GM19328 (cell line): Measurements from ENCODE around the gene ACBD3.

Experiments used
- ATAC-seq: cut with Tn5 transposase; IDR thresholded peaks from one replicate; pipeline ENCODE4 v1.9.1; 2021; ENCODE audit warnings: mild to moderate bottlenecking, moderate library complexity; ENCODE audit not compliant: unreplicated experiment

Gene ACBD3

GRCh38 chr1:226202246-226202645, 15.7 kb upstream of the ACBD3 start:
- no peak for ATAC-seq

DNA sequence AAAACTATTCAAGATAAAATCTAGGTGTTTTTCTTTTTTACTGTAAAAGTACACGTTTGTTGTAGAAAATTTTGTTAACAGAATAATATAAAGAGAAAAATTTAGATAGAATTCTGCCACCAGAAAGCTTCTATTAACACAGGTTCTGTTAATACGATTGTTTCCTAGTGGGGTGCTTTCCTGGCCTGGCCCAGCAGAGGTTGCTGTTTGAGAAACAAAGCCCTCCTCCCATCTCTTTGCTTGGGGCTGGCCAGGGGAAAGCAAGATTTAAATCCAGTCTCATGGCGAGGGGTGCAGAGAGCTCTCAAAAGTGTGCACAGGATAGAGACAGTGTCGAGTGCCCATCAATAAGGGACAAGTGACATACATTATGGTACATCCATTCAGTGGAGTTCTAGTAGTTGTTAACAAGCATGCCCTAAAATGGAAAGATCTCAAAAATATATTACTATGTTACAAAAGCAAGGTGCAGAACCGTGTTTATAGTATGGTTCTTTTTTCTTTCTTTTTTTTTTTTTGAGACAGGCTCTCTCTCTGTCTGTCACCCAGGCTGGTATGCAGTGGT, 14.6 kb upstream of the ACBD3 start:
- no peak for ATAC-seq

DNA sequence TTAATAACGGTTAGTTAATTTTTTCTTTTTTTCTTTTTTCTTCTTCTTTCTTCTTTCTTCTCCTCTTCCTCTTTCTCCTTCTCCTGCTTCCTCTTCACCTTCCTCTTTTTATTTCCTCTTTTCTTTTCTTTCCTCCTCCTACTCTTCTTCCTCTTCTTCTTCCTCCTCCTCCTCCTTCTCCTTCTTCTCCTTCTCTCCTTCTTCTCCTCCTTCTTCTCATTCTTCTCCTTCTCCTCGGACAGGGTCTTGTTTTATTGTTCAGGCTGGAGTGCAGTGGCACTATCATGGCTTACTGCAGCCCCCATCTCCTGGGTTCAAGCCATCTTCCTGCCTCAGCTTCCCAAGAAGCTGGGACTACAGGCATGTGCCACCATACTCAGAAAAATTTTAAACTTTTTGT, 13.4 kb upstream of the ACBD3 start:
- ATAC-seq = no peak

DNA sequence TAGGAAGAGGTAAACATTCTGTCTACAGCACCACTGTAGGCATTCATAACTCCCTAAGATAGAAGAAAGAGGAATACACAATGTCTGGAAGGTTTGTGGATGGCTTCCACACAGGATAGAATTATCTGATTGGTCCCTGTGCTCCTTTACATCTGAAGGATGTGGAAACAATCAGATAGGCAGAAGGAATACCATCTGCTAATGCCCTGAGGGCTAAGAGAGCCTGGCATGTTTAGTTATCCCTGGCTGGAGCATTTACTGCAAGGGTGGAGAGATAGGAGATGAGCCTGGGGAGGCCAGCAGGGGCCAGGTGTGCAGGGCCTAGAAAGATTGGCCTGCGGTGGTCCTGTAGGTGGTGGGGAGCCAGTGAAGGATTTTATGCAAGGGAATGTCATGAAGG, 8.6 kb upstream of the ACBD3 start:
- no peak for ATAC-seq

DNA sequence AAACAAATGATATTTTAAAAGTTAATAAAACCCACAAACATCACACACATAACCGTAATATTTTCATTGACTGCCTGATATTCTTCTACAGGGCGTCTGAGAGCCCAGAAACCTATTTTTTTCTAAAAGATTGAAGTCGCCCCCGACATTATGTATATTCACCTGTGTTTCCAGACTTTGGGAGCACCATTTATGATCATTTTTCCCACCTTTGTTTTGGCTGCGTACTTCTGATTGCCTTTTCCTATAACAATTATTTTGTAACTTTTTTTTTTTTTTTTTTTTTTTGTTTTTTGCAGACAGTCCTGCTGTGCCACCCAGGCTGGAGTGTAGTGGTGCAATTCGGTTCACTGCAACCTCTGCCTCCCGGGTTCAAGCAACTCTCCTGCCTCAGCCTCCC, 839 bp upstream of the ACBD3 start:
- no peak for ATAC-seq

DNA sequence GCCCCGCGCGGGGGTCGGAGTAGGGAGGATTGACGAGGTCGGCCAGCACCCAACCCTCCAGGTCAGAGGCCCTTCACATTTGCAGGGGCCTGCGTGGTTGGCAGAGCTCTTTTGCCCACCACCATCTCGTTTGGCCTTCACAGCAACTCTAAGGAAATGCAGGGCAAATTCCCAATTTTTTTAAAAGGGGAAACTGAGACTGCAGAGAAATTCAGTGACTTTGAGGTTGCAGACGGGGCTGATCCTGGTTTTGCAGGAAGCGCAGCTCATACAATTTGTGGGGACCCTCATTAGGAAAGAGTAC, 430 bp upstream of the ACBD3 start:
- no peak for ATAC-seq

DNA sequence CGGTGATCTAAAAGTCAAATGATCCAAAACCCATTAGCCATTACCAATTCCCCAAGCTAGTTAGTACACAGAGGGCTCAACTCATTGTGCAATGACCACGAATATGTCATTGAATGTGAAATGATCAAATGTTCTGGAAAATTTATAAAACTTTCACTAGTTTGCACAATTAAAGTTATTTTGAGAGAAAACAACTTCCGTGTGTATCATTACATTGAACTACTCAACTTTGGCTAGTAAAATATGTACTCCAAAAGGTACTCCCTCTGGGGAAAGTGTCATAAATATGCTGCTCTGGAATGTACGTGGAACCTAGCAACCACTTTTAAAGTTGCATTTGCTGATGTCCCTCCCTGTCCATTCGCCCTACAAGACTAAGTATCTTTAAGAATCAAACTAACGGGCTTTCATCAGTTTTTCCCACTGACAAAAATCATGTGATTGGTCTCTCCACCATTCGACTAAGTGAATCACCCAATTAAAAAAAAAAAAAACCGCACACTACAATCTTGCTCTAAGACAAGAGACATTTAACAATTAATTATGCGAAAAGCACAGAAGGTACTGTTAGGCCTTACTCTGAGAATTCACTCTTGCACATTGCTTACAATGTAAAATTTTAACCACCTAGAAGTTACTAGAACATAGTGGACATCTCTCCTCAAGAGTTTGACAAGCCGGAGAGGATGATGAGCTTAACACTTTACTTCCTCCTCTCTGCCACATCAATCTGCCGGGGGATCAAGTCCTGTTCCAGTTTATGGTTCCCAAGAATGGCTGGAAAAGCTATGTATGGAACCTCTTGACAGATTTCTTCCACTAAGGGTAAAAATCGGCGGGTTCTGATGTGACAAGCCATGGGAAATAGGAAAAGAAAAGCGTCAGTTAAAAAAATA, 1.2 kb downstream of the ACBD3 start:
- ATAC-seq = no peak

- no peak for ATAC-seq
These were observed 4.4 kb downstream of the ACBD3 start for GRCh38 chr1:226181996-226182714.

DNA sequence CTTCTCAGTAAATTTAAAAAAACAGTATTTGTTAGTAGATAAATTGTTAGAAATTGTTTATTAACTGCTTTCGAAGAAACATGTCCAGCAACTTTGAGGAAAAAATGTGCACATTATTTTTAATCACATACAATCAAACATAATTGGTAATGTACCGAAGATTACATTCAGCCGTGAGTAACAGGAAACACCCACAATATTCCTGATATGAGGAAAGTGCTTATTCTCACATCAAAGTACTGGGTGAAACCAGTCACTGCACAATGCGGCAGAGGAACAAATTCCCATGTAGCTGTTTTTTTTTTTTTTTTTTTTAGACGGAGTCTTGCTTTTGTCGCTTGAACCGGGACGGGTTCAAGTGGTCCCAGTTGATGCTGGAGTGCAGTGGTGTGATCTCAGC, 9.7 kb downstream of the ACBD3 start:
- no peak for ATAC-seq

DNA sequence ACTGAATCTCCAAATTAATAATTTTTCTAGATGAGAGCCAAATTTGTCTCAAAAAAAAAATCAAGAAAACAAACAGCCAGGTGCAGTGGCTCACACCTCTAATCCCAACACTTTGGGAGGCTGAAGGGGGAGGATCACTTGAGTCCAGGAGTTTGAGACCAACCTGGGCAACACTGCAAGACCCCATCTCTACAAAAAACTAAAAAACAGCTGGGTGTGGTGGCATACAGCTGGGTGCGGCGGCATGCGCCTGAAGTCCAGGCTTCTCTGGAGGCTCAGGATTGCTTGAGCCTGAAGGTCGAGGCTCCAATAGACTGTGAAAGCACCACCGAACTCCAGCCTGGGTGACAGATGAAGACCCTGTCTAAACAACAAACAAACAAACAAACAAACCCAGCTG, 14.0 kb downstream of the ACBD3 start:
- no peak for ATAC-seq

GRCh38 chr1:226166341-226166740, 20.2 kb downstream of the ACBD3 start:
- no peak for ATAC-seq

- no peak for ATAC-seq
These were observed 22.4 kb downstream of the ACBD3 start for GRCh38 chr1:226164154-226164553.

DNA sequence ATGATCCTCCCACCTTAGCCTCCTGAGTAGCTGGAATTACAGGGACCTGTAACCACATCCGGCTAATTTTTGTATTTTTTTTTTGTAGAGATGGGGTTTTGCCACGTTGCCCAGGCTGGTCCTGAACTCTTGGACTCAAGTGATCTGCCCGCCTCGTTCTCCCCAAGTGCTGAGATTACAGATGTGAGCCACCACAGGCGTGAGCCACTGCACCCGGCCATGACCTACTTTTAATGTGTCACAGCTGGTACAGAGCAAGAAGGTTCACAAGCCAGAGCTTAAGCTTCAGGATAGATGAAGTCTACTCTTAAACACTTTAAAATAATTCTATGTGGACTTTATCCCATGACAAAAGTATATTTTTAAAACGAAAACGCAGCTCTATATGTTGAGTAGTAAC, 23.6 kb downstream of the ACBD3 start:
- ATAC-seq = no peak

DNA sequence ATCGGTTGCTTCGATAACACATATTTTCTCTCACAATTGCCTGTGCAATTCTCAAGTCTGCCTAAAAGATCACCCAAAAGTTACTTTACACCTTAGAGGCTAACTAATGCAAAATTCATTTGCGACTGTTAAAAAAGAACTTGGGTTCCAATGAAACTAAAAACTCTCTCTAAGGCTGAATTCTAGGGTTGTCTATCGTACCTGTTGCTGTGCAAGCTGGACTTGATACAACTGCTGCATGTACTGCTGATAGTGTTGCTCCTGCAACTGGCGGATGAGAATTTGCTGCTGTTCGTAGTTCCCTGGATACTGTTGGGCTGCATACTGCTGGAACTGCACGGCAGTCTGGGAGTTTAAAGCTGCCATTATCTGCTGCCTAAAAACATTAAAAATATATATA, 27.6 kb downstream of the ACBD3 start:
- ATAC-seq = no peak

DNA sequence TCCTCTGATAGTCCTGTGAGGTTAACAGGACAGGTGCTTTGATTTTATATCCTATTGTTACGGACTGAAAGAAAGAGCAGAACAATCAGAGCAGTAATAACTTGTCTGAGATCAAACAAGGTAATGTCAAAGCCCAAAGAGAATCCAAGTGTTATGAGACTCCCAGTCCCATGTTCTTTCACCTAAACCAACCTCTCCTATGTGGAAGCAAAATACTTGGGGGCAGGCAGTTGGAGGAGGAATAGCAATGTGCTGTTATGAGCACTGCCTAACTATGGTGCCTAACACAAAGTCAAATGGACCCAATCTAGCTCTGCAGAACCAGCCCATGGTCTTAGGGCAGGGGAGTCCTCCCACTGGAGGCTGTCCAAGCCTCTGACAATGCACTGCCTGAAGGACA, 28.1 kb downstream of the ACBD3 start:
- ATAC-seq = no peak

DNA sequence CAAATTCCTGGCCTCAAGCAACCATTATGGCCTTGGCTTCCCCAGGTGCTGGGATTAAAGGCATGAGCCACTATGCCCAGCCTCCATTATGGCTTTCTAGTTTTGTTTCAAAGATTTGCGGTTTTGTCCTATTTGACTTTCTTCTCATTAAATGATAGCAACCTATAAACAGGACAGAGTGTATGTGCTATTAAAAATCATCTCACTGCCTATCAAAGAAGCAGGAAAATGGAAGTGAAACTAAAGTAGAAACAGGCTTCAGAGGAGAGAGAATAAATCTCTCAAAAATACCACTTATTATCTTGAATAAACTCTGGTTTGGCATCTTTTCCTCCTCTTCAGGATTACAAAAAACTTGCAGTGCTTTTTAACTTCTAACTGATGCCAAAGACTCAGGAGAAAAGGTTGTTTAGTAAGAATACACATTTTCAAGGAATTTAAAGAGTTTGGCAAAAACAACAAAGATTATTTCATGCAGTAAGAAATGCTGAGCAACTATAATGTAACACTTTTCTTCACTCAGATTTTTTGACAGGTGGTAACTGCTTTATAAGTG, 28.7 kb downstream of the ACBD3 start:
- ATAC-seq = no peak

GRCh38 chr1:226154593-226154992, 31.9 kb downstream of the ACBD3 start:
- ATAC-seq = no peak

DNA sequence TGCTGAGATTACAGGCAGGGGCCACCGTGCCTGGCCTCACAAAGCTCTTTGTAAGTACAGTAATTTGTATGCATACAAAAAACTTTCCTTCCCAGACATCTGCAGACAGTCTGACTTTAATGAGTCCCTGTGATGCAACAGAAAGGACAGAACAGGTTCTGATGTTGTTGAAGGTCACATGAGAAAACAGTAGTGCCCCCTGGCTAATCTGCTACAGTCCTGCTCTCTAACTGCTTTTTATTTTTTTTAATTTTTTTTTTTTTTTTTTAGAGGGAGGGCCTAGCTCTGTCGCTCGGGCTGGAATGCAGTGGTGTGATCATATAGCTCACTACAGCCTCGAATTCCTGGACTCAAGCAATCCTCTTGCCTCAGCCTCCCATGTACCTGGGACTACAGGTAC, 36.7 kb downstream of the ACBD3 start:
- ATAC-seq = no peak

DNA sequence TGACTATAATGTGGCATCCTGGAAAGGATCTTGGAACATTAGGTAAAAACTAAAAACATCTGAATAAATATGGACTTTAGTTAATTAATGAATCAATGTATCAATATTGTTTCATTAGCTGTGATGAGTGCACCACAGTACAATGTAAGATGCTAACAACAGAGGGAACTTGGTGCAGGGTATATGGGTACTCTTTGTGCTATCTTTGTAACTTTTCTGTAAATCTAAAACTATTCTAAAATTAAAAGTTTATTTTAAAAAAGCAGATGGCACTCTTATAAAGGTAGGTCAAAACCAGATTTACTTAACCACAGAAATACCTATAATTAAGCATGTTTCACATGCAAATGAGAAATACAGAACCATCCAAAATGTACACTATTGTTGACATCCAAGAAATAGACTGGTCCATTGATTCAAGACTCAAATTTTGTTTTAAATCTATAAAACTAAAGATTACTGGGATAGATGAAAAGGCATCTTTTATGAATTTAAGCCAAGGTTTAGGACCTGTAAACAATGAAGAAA, 38.4 kb downstream of the ACBD3 start:
- peak; percentile 62 for ATAC-seq

GRCh38 chr1:226144045-226144444, 42.5 kb downstream of the ACBD3 start:
- ATAC-seq = no peak

GRCh38 chr1:226135709-226136108, 50.8 kb downstream of the ACBD3 start:
- no peak for ATAC-seq
